ENCODE data around the gene MTMR6. TPM values are rescaled to one million over a fixed set of nuclear protein-coding genes. Genes with fewer than 3 reads are reported as not detected.

MTMR6 gene
- polyA plus RNA-seq, 1 donor (not counting 4 experiments of a cell fraction or from before 2014, with no cell fraction given): 20.3 TPM

DNA sequence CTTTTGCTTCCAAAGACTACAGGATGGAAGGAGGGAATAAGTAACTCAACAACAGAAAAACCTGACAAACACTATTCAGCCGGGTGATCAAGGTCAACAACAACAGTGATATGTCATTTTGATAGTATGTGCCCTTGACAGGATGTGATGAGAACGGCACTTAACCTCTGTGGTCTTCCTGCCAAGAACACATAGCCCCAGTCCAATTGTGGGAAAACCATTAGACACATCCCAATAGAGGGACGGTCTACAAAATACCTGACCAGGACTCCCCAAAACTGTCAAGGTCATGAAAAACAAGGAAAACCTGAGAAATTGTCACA lies 72.1 kb downstream of the MTMR6 start:
- Histone ChIP-seq H3K4me2 (ENCODE audit: control insufficient read depth, extremely low read depth, insufficient read depth, low read depth, low read length) (no peak overlapping the region), H3K9ac (ENCODE audit: control insufficient read depth, extremely low read depth, insufficient read depth, low read length) (no peak overlapping the region)

DNA sequence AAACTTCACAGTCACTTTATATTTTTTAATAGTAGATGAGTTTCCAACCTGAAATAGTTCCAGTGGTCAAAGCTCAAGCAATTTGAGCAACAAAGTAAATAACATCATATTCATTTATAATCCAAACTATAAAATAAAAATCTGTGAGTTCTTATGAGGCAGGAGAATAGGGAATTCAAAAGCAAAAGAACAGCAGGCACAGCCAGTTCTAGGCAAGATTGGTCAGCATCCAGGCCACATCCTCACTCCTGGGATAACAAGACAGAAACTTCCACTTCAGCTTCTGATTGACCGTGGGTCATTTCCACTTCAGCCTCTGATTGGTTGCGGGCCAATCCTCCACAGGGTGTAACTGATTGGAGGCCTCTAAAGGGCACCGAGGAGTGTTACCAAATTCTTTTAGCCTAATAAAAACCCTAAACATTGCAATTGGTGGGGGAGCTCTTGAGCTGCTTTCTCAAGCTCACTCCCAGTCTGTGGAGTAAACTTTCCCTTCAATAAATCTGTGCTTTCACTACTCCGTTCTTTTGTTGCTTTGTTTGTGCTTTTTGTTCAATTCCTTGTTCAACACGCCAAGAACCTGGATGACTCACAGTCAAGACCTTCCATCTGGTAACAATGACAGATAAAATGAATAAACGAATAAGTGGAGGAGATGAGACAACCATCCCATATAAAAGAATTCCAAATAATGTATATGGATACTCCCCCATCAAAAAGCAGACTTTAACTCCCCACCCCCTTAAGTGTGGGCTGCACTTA lies 72.6 kb downstream of the MTMR6 start:
- dilution Hi-C loops (cut with MboI; ENCODE audit: extremely low pct_ligation_motif_present, low sequenced_read_pairs): no loop called here
- H2AFZ ChIP-seq (ENCODE audit: control insufficient read depth, low read length): no peak overlapping the region
- DNase-seq (ENCODE audit: low read depth, low spot score) (no peak), FAIRE-seq (peak; percentile 59)
- no peaks in the 10 kb centered on the region for H3K36me3 ChIP-seq (ENCODE audit: control insufficient read depth in 2 of 2, extremely low read depth in 1 of 2, insufficient read depth in 2 of 2, low read length in 2 of 2)
- no peaks in the 10 kb centered on the region for H4K20me1 ChIP-seq (ENCODE audit: control insufficient read depth, extremely low read depth, insufficient read depth, low read length)
- H3K9me1 ChIP-seq (ENCODE audit: control insufficient read depth, extremely low read depth, insufficient read depth, low read length): no peaks in the 10 kb centered on the region
- no peak overlapping the region for H3K4me3 ChIP-seq (ENCODE audit: control insufficient read depth in 2 of 3, extremely low read depth in 1 of 3, insufficient read depth in 2 of 3, low read depth in 1 of 3, low read length in 3 of 3)
- no peaks in the 10 kb centered on the region for H3K9me3 ChIP-seq (ENCODE audit: control insufficient read depth, low read depth, low read length)
- peaks cover 12% of the 10 kb centered on the region for H3K4me1 ChIP-seq (ENCODE audit: control insufficient read depth, extremely low read depth, insufficient read depth, low read length)
- H3K9ac ChIP-seq (ENCODE audit: control insufficient read depth, extremely low read depth, insufficient read depth, low read length): no peak overlapping the region
- TF ChIP-seq CTCF (optimal IDR thresholded peaks at IDR 0.05 in 1 of 3, IDR thresholded peaks at IDR 0.05 in 1 of 3, conservative IDR thresholded peaks at IDR 0.05 in 1 of 3; ENCODE audit: extremely low read depth in 1 of 3, insufficient read depth in 2 of 3, low read length in 3 of 3): peak in 1 of 3 experiments; percentile 11
- no peak for TF ChIP-seq EZH2 (IDR thresholded peaks at IDR 0.05; ENCODE audit: low read length)
- no peaks in the 10 kb centered on the region for H3K27me3 ChIP-seq (ENCODE audit: control insufficient read depth, extremely low read depth, insufficient read depth, low read length)
- no peaks in the 10 kb centered on the region for H3K79me2 ChIP-seq (ENCODE audit: control insufficient read depth, insufficient read depth, low read length)
- H3K27ac ChIP-seq (ENCODE audit: control insufficient read depth, insufficient read depth, low read length): no peak overlapping the region
- peak overlapping the region; percentile 17 for H3K4me2 ChIP-seq (ENCODE audit: control insufficient read depth, extremely low read depth, insufficient read depth, low read depth, low read length)

More for the DNA sequence above, 72.1 kb downstream of the MTMR6 start:
- no peak for TF ChIP-seq EZH2 (IDR thresholded peaks at IDR 0.05; ENCODE audit: low read length)
- TF ChIP-seq CTCF (optimal IDR thresholded peaks at IDR 0.05 in 1 of 3, IDR thresholded peaks at IDR 0.05 in 1 of 3, conservative IDR thresholded peaks at IDR 0.05 in 1 of 3; ENCODE audit: extremely low read depth in 1 of 3, insufficient read depth in 2 of 3, low read length in 3 of 3): no peak
- Histone ChIP-seq H3K36me3 (ENCODE audit: control insufficient read depth in 2 of 2, extremely low read depth in 1 of 2, insufficient read depth in 2 of 2, low read length in 2 of 2) (no peaks in the 10 kb centered on the region), H3K9me3 (ENCODE audit: control insufficient read depth, low read depth, low read length) (no peaks in the 10 kb centered on the region), H3K4me1 (ENCODE audit: control insufficient read depth, extremely low read depth, insufficient read depth, low read length) (peaks cover 12% of the 10 kb centered on the region), H3K4me3 (ENCODE audit: control insufficient read depth in 2 of 3, extremely low read depth in 1 of 3, insufficient read depth in 2 of 3, low read depth in 1 of 3, low read length in 3 of 3) (no peak overlapping the region), H3K27ac (ENCODE audit: control insufficient read depth, insufficient read depth, low read length) (no peak overlapping the region), H3K27me3 (ENCODE audit: control insufficient read depth, extremely low read depth, insufficient read depth, low read length) (no peaks in the 10 kb centered on the region), H3K79me2 (ENCODE audit: control insufficient read depth, insufficient read depth, low read length) (no peaks in the 10 kb centered on the region), H3K9me1 (ENCODE audit: control insufficient read depth, extremely low read depth, insufficient read depth, low read length) (no peaks in the 10 kb centered on the region), H4K20me1 (ENCODE audit: control insufficient read depth, extremely low read depth, insufficient read depth, low read length) (no peaks in the 10 kb centered on the region), H2AFZ (ENCODE audit: control insufficient read depth, low read length) (no peak overlapping the region)
- dilution Hi-C loops (cut with MboI; ENCODE audit: extremely low pct_ligation_motif_present, low sequenced_read_pairs): no loop called here
- DNase-seq (ENCODE audit: low read depth, low spot score) (no peak), FAIRE-seq (no peak)
